ENCODE measurements around the gene GSX1.

The GSX1 gene

DNA sequence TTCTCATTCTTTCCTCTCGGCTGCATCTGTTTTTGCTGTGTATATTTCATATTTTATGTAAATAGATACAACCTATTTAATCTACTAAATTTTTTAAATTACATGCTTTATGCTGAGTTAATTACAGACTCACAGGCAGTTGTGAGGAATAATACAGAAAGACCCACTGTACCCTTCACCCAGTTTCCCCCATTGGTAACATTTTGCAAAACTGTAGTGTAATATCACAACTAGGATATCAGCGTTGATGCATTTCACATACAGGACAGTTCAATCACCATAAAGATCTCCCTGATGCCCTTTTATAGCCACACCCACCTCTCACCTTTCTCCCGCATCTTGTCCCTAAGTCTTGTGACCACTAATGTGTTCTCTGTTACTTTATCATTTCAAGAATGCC, 43.5 kb downstream of the GSX1 start:
- no peak for DNase-seq

DNA sequence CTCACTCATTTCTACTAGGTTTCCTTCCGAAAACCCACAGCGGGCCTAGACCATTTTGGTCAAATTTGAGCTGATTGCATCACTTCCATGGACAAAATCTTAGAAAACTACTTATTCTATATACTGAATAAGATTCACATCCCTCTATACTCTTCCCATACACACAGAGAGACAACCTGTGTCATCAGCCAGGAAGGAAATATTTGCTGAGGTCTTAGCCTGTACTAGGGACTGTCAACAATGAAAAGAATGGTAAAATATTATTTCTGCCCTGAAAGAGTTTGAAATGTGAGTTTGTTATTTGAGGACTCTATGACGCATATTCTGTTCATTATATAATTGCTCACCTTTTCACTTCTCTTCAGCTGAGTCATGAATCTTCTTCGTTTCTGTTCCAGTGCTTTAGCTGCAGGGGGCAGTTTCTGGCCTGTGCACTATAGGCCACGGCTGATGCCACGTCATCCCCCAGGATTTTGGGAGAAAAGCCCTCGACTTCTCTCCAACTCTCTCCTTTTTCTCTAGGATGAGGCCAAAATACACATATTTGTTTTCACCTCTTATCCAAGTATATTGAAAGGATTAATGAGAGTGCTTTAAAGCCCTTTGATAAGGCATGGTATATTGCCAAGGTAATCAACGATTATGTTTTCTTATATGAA, 47.7 kb downstream of the GSX1 start:
- DNase-seq = no peak

DNA sequence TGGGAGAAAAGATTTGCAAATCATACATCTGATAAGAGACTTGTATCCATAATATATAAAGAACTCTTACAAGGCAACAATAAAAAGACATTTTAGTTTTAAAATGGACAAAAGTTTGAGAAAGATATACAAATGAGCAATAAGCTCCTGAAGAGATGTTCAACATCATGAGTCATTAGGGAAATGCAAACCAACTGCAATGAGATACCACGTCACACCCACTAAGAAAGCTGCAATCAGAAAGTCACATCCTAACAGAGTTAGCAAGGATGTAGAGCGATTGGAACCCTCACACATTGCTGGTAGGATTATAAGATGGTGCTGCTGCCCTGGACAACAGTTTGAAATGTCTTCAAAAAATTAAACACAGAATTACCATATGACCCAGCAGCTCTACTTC, 50.3 kb downstream of the GSX1 start:
- no peak for DNase-seq

All from activated CD4-positive, alpha-beta T cell treated with anti-CD3 and anti-CD28 coated beads, Interleukin-2, amount 50 U/mL, for 4 hours (primary cell).